Activated T-helper 1 cell treated with anti-CD3 and anti-CD28 coated beads, Interleukin-12 subunit alpha, Interleukin-12 subunit beta, Interleukin-2, Interleukin-4 antibody, amounts not matched to agents 30 ng/mL and 10 ng/mL and 1 ng/mL, durations not matched to agents 14 hours and 24 hours and 36 hours (primary cell): ENCODE data around the gene DNLZ. TPM values are rescaled to one million over a fixed set of nuclear protein-coding genes. Genes with fewer than 3 reads are reported as not detected.

ENCODE experiments used
- DNase-seq: peaks from one replicate; pipeline ENCODE4 v3.0.0; 2021; ENCODE audit warnings: low spot score
- H3K27ac Mint-ChIP-seq: one replicate; pipeline ENCODE4 v1.8.0; 2021; ENCODE audit warnings: mild to moderate bottlenecking, mixed read lengths
- H3K27me3 Mint-ChIP-seq: one replicate; pipeline ENCODE4 v1.8.0; 2022; ENCODE audit warnings: mild to moderate bottlenecking, moderate library complexity, mixed read lengths; ENCODE audit not compliant: insufficient read depth
- H3K36me3 Mint-ChIP-seq: one replicate; pipeline ENCODE4 v1.8.0; 2021; ENCODE audit warnings: low read depth, mixed read lengths
- H3K4me1 Mint-ChIP-seq: one replicate; pipeline ENCODE4 v1.8.0; 2021; ENCODE audit warnings: low read depth, mixed read lengths
- H3K4me3 Mint-ChIP-seq: one replicate; pipeline ENCODE4 v1.8.0; 2021; ENCODE audit warnings: mild to moderate bottlenecking, moderate library complexity, mixed read lengths
- H3K9me3 Mint-ChIP-seq: one replicate; pipeline ENCODE4 v1.8.0; 2021; ENCODE audit warnings: mixed read lengths
- intact Hi-C: fragments of 100-400 bp; cut with micrococcal nuclease; formaldehyde crosslinking; loops from one replicate; pipeline ENCODE4 v1.15.1; 2024
- total RNA-seq: library from RNA; stranded (reverse); gene quantifications from 2 replicates; pipeline ENCODE4 v1.2.3, GENCODE V29; 2022

Gene DNLZ
- total RNA-seq, 1 donor from 2014 or later = 35.2 TPM

DNA sequence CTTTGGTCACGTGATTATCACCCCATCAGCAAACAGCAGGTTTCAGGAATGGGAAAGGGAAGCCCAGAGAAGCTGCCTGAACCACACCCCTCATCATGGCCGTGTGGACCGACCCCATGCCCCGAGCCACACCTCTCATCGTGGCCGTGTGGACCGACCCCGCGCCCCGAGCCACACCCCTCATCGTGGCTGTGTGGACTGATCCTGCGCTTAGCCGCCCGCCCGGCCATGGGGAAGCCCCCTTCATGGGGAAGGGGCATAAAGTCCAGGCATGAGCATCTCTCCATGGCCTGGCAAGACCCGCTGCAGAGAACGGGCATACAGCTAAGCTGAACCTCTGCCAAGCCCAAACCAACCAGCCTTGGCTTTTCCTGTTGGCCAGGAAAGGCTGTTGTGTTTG is 30.0 kb upstream of the DNLZ start:
- H3K27me3 Mint-ChIP-seq = no peaks in the 10 kb centered on the region
- H3K4me1 Mint-ChIP-seq = peaks cover 4% of the 10 kb centered on the region
- intact Hi-C loops = no loop called here
- H3K27ac Mint-ChIP-seq = no peak overlapping the region
- no peaks in the 10 kb centered on the region for H3K9me3 Mint-ChIP-seq
- no peak overlapping the region for H3K4me3 Mint-ChIP-seq
- DNase-seq = no peak
- peaks cover 33% of the 10 kb centered on the region for H3K36me3 Mint-ChIP-seq

DNA sequence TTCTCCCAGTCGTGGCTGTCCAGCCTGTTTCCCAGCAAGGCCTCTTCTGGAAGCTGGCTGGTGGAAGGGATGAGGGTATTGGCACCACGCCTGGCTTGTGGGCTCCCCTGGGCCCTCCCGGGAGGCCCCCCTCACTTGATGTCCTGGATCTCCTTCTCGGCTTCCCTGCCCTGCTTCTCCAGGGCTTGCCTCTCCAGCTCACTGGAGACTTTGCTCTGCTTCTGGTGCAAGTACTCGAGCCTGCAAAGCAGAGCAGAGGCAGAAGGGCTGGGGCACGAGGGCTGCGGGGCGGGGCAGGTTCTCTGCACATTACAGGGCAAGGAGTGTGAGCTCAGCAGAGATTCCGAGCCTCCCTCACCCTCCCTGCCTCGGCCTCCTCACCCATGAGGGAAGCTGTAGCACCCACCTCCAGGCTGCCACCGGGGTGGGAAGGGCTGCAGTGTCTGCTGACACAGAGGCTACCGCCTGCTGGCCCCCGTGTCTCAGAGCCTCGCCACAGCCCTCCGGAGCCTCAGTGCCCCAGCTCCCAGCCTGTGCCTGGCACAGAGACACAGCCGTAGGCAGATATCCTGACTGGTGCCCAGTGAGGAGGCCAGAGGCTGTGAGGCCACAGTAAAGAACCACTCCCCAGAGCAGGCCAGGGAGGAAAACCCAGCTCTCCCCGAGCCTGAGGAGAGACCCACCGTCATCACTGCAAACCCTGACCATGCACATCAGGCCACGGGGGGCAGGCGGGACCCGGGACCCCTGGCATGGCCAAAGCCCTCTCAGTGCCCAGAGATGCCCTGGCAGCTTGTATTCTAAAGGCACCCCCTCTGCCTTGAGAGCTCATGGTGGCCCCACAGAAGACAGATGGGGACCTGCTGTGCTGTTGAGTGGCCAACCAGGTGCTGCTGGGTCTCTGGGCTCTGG is 29.2 kb upstream of the DNLZ start:
- intact Hi-C loops = no loop called here
- H3K36me3 Mint-ChIP-seq = peaks cover 33% of the 10 kb centered on the region
- H3K9me3 Mint-ChIP-seq = no peaks in the 10 kb centered on the region
- DNase-seq = no peak
- H3K4me3 Mint-ChIP-seq = no peak overlapping the region
- no peaks in the 10 kb centered on the region for H3K27me3 Mint-ChIP-seq
- H3K4me1 Mint-ChIP-seq = no peaks in the 10 kb centered on the region
- H3K27ac Mint-ChIP-seq = no peak overlapping the region

- no peak overlapping the region for H3K27ac Mint-ChIP-seq
These were observed 28.4 kb upstream of the DNLZ start for GRCh38 chr9:136391737-136392537.

DNA sequence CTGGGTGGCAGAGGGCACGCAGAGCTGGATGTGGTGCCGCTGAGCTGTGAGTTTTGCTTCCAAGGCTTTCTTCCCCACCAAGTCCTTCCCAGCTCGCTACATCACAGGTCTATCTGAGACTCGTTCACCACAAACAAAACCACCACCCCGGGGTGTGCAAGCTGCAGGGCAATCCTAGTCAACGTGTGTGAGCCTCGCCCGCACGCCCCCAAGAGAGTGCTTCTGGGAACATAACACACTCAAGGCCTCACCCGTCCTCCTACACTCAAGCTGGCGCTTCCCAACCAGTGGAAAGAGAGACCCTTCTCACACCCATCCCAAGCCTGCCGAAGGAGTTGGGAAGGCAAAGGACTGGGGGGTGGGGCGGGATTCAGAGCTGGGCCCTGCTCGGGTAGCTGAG is 25.9 kb upstream of the DNLZ start:
- Mint-ChIP-seq H3K9me3 (no peaks in the 10 kb centered on the region), H3K4me1 (peaks cover 18% of the 10 kb centered on the region), H3K27ac (no peak overlapping the region), H3K36me3 (peaks cover 48% of the 10 kb centered on the region), H3K4me3 (no peak overlapping the region), H3K27me3 (no peaks in the 10 kb centered on the region)
- DNase-seq = no peak
- intact Hi-C loops = no loop called here

More at GRCh38 chr9:136391737-136392537, 28.4 kb upstream of the DNLZ start:
- Mint-ChIP-seq H3K36me3 (peaks cover 36% of the 10 kb centered on the region), H3K27me3 (no peaks in the 10 kb centered on the region), H3K4me1 (no peaks in the 10 kb centered on the region), H3K9me3 (no peaks in the 10 kb centered on the region), H3K4me3 (no peak overlapping the region)
- intact Hi-C loops = no loop called here
- DNase-seq = no peak

- no peaks in the 10 kb centered on the region for H3K9me3 Mint-ChIP-seq
- H3K36me3 Mint-ChIP-seq = peaks cover 55% of the 10 kb centered on the region
- intact Hi-C loops = no loop called here
- H3K27me3 Mint-ChIP-seq = no peaks in the 10 kb centered on the region
- H3K4me3 Mint-ChIP-seq = no peak overlapping the region
- H3K27ac Mint-ChIP-seq = no peak overlapping the region
- peaks cover 18% of the 10 kb centered on the region for H3K4me1 Mint-ChIP-seq
- DNase-seq = no peak
These were observed 23.7 kb upstream of the DNLZ start for GRCh38 chr9:136387217-136387616.

GRCh38 chr9:136386018-136386417 is 22.5 kb upstream of the DNLZ start:
- Mint-ChIP-seq H3K9me3 (no peaks in the 10 kb centered on the region), H3K27ac (no peak overlapping the region), H3K36me3 (peaks cover 46% of the 10 kb centered on the region), H3K27me3 (no peaks in the 10 kb centered on the region), H3K4me3 (no peak overlapping the region), H3K4me1 (peaks cover 18% of the 10 kb centered on the region)
- DNase-seq = no peak
- intact Hi-C loops = no loop called here

DNA sequence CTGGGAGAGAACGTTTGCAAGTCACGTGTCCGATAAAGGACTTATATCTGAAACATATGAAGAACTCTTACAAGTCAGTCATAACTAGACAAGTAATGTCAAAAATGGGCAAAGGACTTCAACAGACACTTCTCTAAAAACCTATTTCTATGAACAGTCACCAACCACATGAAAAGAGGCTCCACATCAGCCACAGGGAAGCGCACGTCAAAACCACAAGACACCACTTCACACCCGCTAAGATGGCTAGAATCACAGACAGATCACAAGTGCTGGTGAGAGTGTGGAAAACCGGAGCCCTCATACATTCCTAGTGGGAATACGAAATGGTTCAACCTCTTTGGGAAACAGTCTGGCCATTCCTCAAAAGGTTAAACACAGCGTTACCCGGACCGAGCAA is 21.5 kb upstream of the DNLZ start:
- H3K27ac Mint-ChIP-seq = peak overlapping the region; percentile 67
- no peaks in the 10 kb centered on the region for H3K9me3 Mint-ChIP-seq
- no peak overlapping the region for H3K4me3 Mint-ChIP-seq
- DNase-seq = peak; percentile 46
- intact Hi-C loops = loop anchor here (1.0 kb wide), 1 partner anchor 15 kb away; the partner anchor contains the start of gene SNAPC4
- H3K27me3 Mint-ChIP-seq = no peaks in the 10 kb centered on the region
- peaks cover 18% of the 10 kb centered on the region for H3K4me1 Mint-ChIP-seq
- peaks cover 46% of the 10 kb centered on the region for H3K36me3 Mint-ChIP-seq

DNA sequence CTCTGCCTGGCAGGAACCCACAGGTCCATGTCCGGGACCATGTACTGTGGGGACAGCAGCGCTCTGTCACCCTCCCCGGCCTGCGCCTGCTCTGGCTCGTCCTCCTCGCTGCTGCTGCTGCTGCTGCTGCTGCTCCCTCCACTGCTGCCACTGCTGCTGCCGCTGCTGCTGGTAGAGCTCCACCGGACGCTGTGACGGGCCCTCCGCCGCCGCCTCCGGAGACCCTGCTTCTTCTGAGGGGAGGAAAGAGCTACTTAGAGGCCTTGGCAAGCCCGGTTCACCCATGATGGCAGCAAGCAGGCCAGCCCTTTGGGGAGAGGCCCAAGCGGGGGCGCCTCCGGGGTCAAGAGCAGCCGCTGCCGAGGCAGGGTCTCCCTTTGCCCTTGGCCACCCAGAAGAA is 19.9 kb upstream of the DNLZ start:
- peaks cover 18% of the 10 kb centered on the region for H3K4me1 Mint-ChIP-seq
- no peaks in the 10 kb centered on the region for H3K27me3 Mint-ChIP-seq
- intact Hi-C loops = no loop called here
- peaks cover 36% of the 10 kb centered on the region for H3K36me3 Mint-ChIP-seq
- no peak for DNase-seq
- H3K27ac Mint-ChIP-seq = no peak overlapping the region
- no peaks in the 10 kb centered on the region for H3K9me3 Mint-ChIP-seq
- H3K4me3 Mint-ChIP-seq = no peak overlapping the region

- intact Hi-C loops = no loop called here
- peaks cover 28% of the 10 kb centered on the region for H3K36me3 Mint-ChIP-seq
- H3K4me1 Mint-ChIP-seq = peaks cover 18% of the 10 kb centered on the region
- H3K9me3 Mint-ChIP-seq = no peaks in the 10 kb centered on the region
- H3K27me3 Mint-ChIP-seq = no peaks in the 10 kb centered on the region
- no peak overlapping the region for H3K4me3 Mint-ChIP-seq
- H3K27ac Mint-ChIP-seq = no peak overlapping the region
- DNase-seq = no peak
These were observed 18.5 kb upstream of the DNLZ start for GRCh38 chr9:136381966-136382513.

GRCh38 chr9:136381311-136381710 is 17.8 kb upstream of the DNLZ start:
- Mint-ChIP-seq H3K27me3 (no peaks in the 10 kb centered on the region), H3K4me1 (peaks cover 18% of the 10 kb centered on the region), H3K27ac (no peak overlapping the region), H3K4me3 (no peak overlapping the region), H3K36me3 (peaks cover 24% of the 10 kb centered on the region), H3K9me3 (no peaks in the 10 kb centered on the region)
- DNase-seq = no peak
- intact Hi-C loops = no loop called here

GRCh38 chr9:136380381-136380780 is 16.8 kb upstream of the DNLZ start:
- Mint-ChIP-seq H3K4me1 (peaks cover 10% of the 10 kb centered on the region), H3K36me3 (peaks cover 18% of the 10 kb centered on the region), H3K9me3 (no peaks in the 10 kb centered on the region), H3K27ac (no peak overlapping the region), H3K27me3 (no peaks in the 10 kb centered on the region), H3K4me3 (no peak overlapping the region)
- intact Hi-C loops = no loop called here
- DNase-seq = no peak

GRCh38 chr9:136379891-136380290 is 16.3 kb upstream of the DNLZ start:
- H3K4me1 Mint-ChIP-seq = peaks cover 6% of the 10 kb centered on the region
- H3K4me3 Mint-ChIP-seq = no peak overlapping the region
- no peaks in the 10 kb centered on the region for H3K9me3 Mint-ChIP-seq

GRCh38 chr9:136379401-136379800 is 15.9 kb upstream of the DNLZ start:
- intact Hi-C loops = no loop called here
- no peak overlapping the region for H3K4me3 Mint-ChIP-seq
- peaks cover under 1% of the 10 kb centered on the region for H3K4me1 Mint-ChIP-seq
- no peak overlapping the region for H3K27ac Mint-ChIP-seq
- no peaks in the 10 kb centered on the region for H3K27me3 Mint-ChIP-seq
- peaks cover 10% of the 10 kb centered on the region for H3K36me3 Mint-ChIP-seq
- no peaks in the 10 kb centered on the region for H3K9me3 Mint-ChIP-seq
- no peak for DNase-seq

More at GRCh38 chr9:136379891-136380290, 16.3 kb upstream of the DNLZ start:
- intact Hi-C loops = no loop called here
- Mint-ChIP-seq H3K36me3 (peaks cover 14% of the 10 kb centered on the region), H3K27ac (no peak overlapping the region), H3K27me3 (no peaks in the 10 kb centered on the region)
- no peak for DNase-seq
